ENCODE measurements around the gene SF1. TPM values are rescaled to one million over a fixed set of nuclear protein-coding genes. Genes with fewer than 3 reads are reported as not detected.
"Not testable (repeated sequence)": the region's sequence is repeated elsewhere in the genome, so short reads cannot be mapped to it uniquely, and the experiment has no call there.

The SF1 gene
- total RNA-seq, 1 donor from 2014 or later: 533 TPM

GRCh38 chr11:64817476-64817875, 39.1 kb upstream of the SF1 start:
- DNase-seq (ENCODE audit: low spot score in 2 of 2, unreplicated experiment in 2 of 2): no peak
- TF ChIP-seq, protein P1, sequence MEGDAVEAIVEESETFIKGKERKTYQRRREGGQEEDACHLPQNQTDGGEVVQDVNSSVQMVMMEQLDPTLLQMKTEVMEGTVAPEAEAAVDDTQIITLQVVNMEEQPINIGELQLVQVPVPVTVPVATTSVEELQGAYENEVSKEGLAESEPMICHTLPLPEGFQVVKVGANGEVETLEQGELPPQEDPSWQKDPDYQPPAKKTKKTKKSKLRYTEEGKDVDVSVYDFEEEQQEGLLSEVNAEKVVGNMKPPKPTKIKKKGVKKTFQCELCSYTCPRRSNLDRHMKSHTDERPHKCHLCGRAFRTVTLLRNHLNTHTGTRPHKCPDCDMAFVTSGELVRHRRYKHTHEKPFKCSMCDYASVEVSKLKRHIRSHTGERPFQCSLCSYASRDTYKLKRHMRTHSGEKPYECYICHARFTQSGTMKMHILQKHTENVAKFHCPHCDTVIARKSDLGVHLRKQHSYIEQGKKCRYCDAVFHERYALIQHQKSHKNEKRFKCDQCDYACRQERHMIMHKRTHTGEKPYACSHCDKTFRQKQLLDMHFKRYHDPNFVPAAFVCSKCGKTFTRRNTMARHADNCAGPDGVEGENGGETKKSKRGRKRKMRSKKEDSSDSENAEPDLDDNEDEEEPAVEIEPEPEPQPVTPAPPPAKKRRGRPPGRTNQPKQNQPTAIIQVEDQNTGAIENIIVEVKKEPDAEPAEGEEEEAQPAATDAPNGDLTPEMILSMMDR (IDR thresholded peaks at IDR 0.05; ENCODE audit: unreplicated experiment): no peak
- Mint-ChIP-seq H3K27me3 (ENCODE audit: low read depth) (no peaks in the 10 kb centered on the region), H3K27ac (no peak overlapping the region), H3K4me3 (no peak overlapping the region), H3K36me3 (no peaks in the 10 kb centered on the region), H3K9me3 (no peaks in the 10 kb centered on the region), H3K4me1 (no peaks in the 10 kb centered on the region)

DNA sequence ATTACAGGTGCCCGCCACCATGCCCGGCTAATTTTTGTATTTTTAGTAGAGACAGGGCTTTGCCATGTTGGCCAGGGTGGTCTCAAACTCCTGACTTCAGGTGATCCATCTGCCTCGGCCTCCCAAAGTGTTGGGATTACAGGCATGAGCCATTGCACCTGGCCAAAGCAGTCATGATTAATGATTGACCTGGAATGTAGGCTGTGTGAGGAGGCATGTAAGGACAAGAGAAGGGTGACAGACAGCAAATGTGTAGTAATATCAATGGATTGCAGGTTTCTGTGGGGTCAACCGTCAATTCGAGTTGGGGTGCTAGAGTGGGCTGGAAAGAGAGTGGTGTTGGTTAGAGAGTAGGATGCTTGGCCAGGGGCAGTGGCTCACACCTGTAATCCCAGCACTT, 37.1 kb upstream of the SF1 start:
- H3K27ac Mint-ChIP-seq; H3K9me3 Mint-ChIP-seq; H3K27me3 Mint-ChIP-seq (ENCODE audit: low read depth); H3K36me3 Mint-ChIP-seq; H3K4me3 Mint-ChIP-seq; DNase-seq (ENCODE audit: low spot score in 2 of 2, unreplicated experiment in 2 of 2); H3K4me1 Mint-ChIP-seq: not testable (repeated sequence)

DNA sequence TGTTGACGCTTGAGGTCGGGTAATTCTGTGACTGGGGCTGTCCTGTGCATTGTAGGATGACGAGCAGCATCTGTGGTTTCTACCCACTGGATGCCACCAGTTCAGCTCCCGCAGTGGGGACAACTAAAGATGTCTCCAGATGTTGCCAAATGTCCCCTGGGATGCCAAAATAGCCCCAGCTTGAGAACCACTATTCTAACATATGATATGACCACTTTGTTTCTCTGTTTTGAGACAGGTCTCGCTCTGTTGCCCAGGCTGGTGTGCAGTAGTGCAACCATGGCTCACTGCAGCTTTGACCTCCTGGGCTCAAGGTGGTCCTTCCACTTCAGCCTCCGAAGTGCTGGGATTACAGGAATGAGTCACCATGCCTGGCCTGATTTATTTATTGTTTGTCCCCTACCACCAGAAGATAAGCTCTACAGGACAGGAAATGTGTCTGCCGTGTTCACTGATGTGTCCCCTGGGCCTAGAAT, 36.4 kb upstream of the SF1 start:
- Mint-ChIP-seq H3K9me3 (no peaks in the 10 kb centered on the region), H3K4me3 (no peak overlapping the region), H3K27ac (no peak overlapping the region)

GRCh38 chr11:64813826-64814225, 35.5 kb upstream of the SF1 start:
- H3K4me1 Mint-ChIP-seq: peaks cover 10% of the 10 kb centered on the region
- H3K27me3 Mint-ChIP-seq (ENCODE audit: low read depth): no peaks in the 10 kb centered on the region
- H3K4me3 Mint-ChIP-seq: no peak overlapping the region
- no peaks in the 10 kb centered on the region for H3K36me3 Mint-ChIP-seq
- no peak overlapping the region for H3K27ac Mint-ChIP-seq
- TF ChIP-seq, protein P1 (IDR thresholded peaks at IDR 0.05; ENCODE audit: unreplicated experiment): no peak
- no peaks in the 10 kb centered on the region for H3K9me3 Mint-ChIP-seq
- no peak for DNase-seq (ENCODE audit: low spot score in 2 of 2, unreplicated experiment in 2 of 2)

More for the DNA sequence above, 36.4 kb upstream of the SF1 start:
- TF ChIP-seq, protein P1 (IDR thresholded peaks at IDR 0.05; ENCODE audit: unreplicated experiment): no peak
- no peak for DNase-seq (ENCODE audit: low spot score in 2 of 2, unreplicated experiment in 2 of 2)
- peaks cover 3% of the 10 kb centered on the region for H3K4me1 Mint-ChIP-seq
- no peaks in the 10 kb centered on the region for H3K36me3 Mint-ChIP-seq
- H3K27me3 Mint-ChIP-seq (ENCODE audit: low read depth): no peaks in the 10 kb centered on the region

GRCh38 chr11:64810891-64811272, 32.5 kb upstream of the SF1 start:
- H3K4me1 Mint-ChIP-seq: peaks cover 10% of the 10 kb centered on the region
- no peaks in the 10 kb centered on the region for H3K9me3 Mint-ChIP-seq
- no peaks in the 10 kb centered on the region for H3K27me3 Mint-ChIP-seq (ENCODE audit: low read depth)
- DNase-seq (ENCODE audit: low spot score in 2 of 2, unreplicated experiment in 2 of 2): no peak
- peaks cover 9% of the 10 kb centered on the region for H3K36me3 Mint-ChIP-seq
- peak overlapping the region; percentile 95 for H3K27ac Mint-ChIP-seq
- TF ChIP-seq, protein P1 (IDR thresholded peaks at IDR 0.05; ENCODE audit: unreplicated experiment): no peak
- H3K4me3 Mint-ChIP-seq: peak overlapping the region; percentile 95

GRCh38 chr11:64810271-64810890, 32.0 kb upstream of the SF1 start, which contains the start of gene MEN1:
TSS of gene MEN1 (minus strand) at chr11:64810551. CDS start at chr11:64810109, 442 bp downstream.
- H3K27ac Mint-ChIP-seq: peak within 1 kb of the TSS; percentile 95
- TF ChIP-seq, protein P1 (IDR thresholded peaks at IDR 0.05; ENCODE audit: unreplicated experiment): no peak
- H3K4me1 Mint-ChIP-seq: peaks cover 10% of the 10 kb centered on the region
- H3K4me3 Mint-ChIP-seq: peak within 1 kb of the TSS; percentile 95
- no peaks in the 10 kb centered on the region for H3K27me3 Mint-ChIP-seq (ENCODE audit: low read depth)
- H3K36me3 Mint-ChIP-seq: peaks cover 13% of the 10 kb centered on the region
- DNase-seq (ENCODE audit: low spot score in 2 of 2, unreplicated experiment in 2 of 2): peak; percentile 83 to 90
- no peaks in the 10 kb centered on the region for H3K9me3 Mint-ChIP-seq
